WTC11 (cell line): ENCODE data around the gene PGPEP1. TPM values are rescaled to one million over a fixed set of nuclear protein-coding genes. Genes with fewer than 3 reads are reported as not detected.

Experiments
- ATAC-seq: fragments of 200-7000 bp; cut with Tn5 transposase; 2 replicates; pipeline ENCODE4 v1.10.0; 2021; ENCODE audit warnings: mild to moderate bottlenecking, moderate library complexity
- CTCF ChIA-PET: fragments of 300-600 bp; sonication (Branson Sonifier 250); formaldehyde crosslinking; loops from one replicate; lab custom pipeline; 2021; ENCODE audit warnings: antibody characterized with exemption; lab: Charles Lee
- POLR2A ChIA-PET: fragments of 350-600 bp; sonication (Branson Sonifier 250); formaldehyde crosslinking; loops from one replicate; lab custom pipeline; 2021; ENCODE audit warnings: antibody characterized with exemption; lab: Charles Lee
- DNase-seq: peaks from one replicate; pipeline ENCODE4 v3.0.0; 2021; ENCODE audit warnings: low spot score
- H3K27ac Mint-ChIP-seq: 2 replicates; pipeline ENCODE4 v1.8.0; 2021; ENCODE audit warnings: mixed read lengths
- H3K27me3 Mint-ChIP-seq: 2 replicates; pipeline ENCODE4 v1.8.0; 2021; ENCODE audit warnings: low read depth, mild to moderate bottlenecking, moderate library complexity, mixed read lengths
- H3K36me3 Mint-ChIP-seq: 2 replicates; pipeline ENCODE4 v1.8.0; 2021; ENCODE audit warnings: mixed read lengths
- H3K4me1 Mint-ChIP-seq: 2 replicates; pipeline ENCODE4 v1.8.0; 2022; ENCODE audit warnings: mixed read lengths
- H3K4me3 Mint-ChIP-seq: 2 replicates; pipeline ENCODE4 v1.8.0; 2021; ENCODE audit warnings: mild to moderate bottlenecking, moderate library complexity, mixed read lengths
- H3K9me3 Mint-ChIP-seq: 2 replicates; pipeline ENCODE4 v1.8.0; 2021; ENCODE audit warnings: mixed read lengths
- ATF1 ChIP-seq: sonication (generic); formaldehyde crosslinking; IDR thresholded peaks from 2 replicates; pipeline ENCODE4 v1.8.1; 2023; ENCODE audit warnings: mild to moderate bottlenecking, moderate library complexity, missing genetic modification reagents
- CTCF ChIP-seq: fragments of 200-600 bp; IDR thresholded peaks from 2 replicates; pipeline ENCODE4 v1.8.0; 2022; ENCODE audit warnings: antibody characterized with exemption
- FOXK1 ChIP-seq: sonication (generic); formaldehyde crosslinking; IDR thresholded peaks from 2 replicates; pipeline ENCODE4 v1.8.0; 2022; ENCODE audit warnings: mild to moderate bottlenecking, moderate library complexity, missing genetic modification reagents
- FOXP1 ChIP-seq: sonication (generic); formaldehyde crosslinking; IDR thresholded peaks from 2 replicates; pipeline ENCODE4 v1.8.0; 2022; ENCODE audit warnings: missing genetic modification reagents, mild to moderate bottlenecking, moderate library complexity, borderline replicate concordance
- GABPB1 ChIP-seq: sonication (generic); formaldehyde crosslinking; IDR thresholded peaks from 2 replicates; pipeline ENCODE4 v1.8.1; 2023; ENCODE audit warnings: mild to moderate bottlenecking, missing genetic modification reagents
- GRHL2 ChIP-seq: fragments of 250-450 bp; sonication (Bioruptor Pico); IDR thresholded peaks from 2 replicates; pipeline ENCODE4 v1.8.0; 2022; ENCODE audit warnings: mild to moderate bottlenecking, moderate library complexity; ENCODE audit not compliant: insufficient replicate concordance, severe bottlenecking
- MXD4 ChIP-seq: fragments of 250-450 bp; sonication (Bioruptor Pico); IDR thresholded peaks from 2 replicates; pipeline ENCODE4 v1.8.0; 2021; ENCODE audit warnings: mild to moderate bottlenecking, moderate library complexity, borderline replicate concordance
- NR1H2 ChIP-seq: sonication (generic); formaldehyde crosslinking; IDR thresholded peaks from 2 replicates; pipeline ENCODE4 v1.9.0; 2021; ENCODE audit warnings: mild to moderate bottlenecking, moderate library complexity, missing genetic modification reagents
- RELA ChIP-seq: sonication (generic); formaldehyde crosslinking; IDR thresholded peaks from 2 replicates; pipeline ENCODE4 v1.8.1; 2022; ENCODE audit warnings: missing genetic modification reagents, mild to moderate bottlenecking, borderline replicate concordance
- TEAD4 ChIP-seq: sonication (generic); formaldehyde crosslinking; IDR thresholded peaks from 2 replicates; pipeline ENCODE4 v1.8.0; 2022; ENCODE audit warnings: mild to moderate bottlenecking, missing genetic modification reagents
- ZBTB21 ChIP-seq: sonication (generic); formaldehyde crosslinking; IDR thresholded peaks from 2 replicates; pipeline ENCODE4 v1.8.1; 2023; ENCODE audit warnings: mild to moderate bottlenecking, missing genetic modification reagents, borderline replicate concordance
- ZMAT4 ChIP-seq: fragments of 250-450 bp; sonication (Bioruptor Pico); IDR thresholded peaks from 2 replicates; pipeline ENCODE4 v1.9.0; 2021; ENCODE audit warnings: mild to moderate bottlenecking
- ZNF121 ChIP-seq: sonication (generic); formaldehyde crosslinking; IDR thresholded peaks from 2 replicates; pipeline ENCODE4 v1.8.0; 2023; ENCODE audit warnings: missing genetic modification reagents
- ZNF317 ChIP-seq: sonication (generic); formaldehyde crosslinking; IDR thresholded peaks from 2 replicates; pipeline ENCODE4 v1.8.1; 2023; ENCODE audit warnings: low read depth, mild to moderate bottlenecking, moderate library complexity, missing genetic modification reagents, borderline replicate concordance
- ZNF396 ChIP-seq: fragments of 250-450 bp; sonication (Bioruptor Pico); IDR thresholded peaks from 2 replicates; pipeline ENCODE4 v1.8.0; 2021; ENCODE audit warnings: mild to moderate bottlenecking, moderate library complexity, borderline replicate concordance
- ZNF423 ChIP-seq: fragments of 250-450 bp; sonication (Bioruptor Pico); IDR thresholded peaks from 2 replicates; pipeline ENCODE4 v2.1.2; 2022; ENCODE audit warnings: mild to moderate bottlenecking, moderate library complexity
- ZSCAN18 ChIP-seq: fragments of 250-450 bp; sonication (Bioruptor Pico); IDR thresholded peaks from 2 replicates; pipeline ENCODE4 v2.1.2; 2022; ENCODE audit warnings: mild to moderate bottlenecking, moderate library complexity
- total RNA-seq: library from RNA; stranded (reverse); gene quantifications from 3 replicates; pipeline ENCODE4 v1.2.3, GENCODE V29; 2021
- TF ChIP-seq, protein P1 (sequence below): sonication (generic); formaldehyde crosslinking; IDR thresholded peaks from 2 replicates; pipeline ENCODE4 v1.8.1; 2022; ENCODE audit warnings: missing genetic modification reagents, borderline replicate concordance
- TF ChIP-seq, protein P2 (sequence below): sonication (generic); formaldehyde crosslinking; IDR thresholded peaks from 2 replicates; pipeline ENCODE4 v1.8.1; 2023; ENCODE audit warnings: mild to moderate bottlenecking, missing genetic modification reagents

Gene PGPEP1
- total RNA-seq, 1 experiment from 2014 or later = 68.1 TPM

DNA sequence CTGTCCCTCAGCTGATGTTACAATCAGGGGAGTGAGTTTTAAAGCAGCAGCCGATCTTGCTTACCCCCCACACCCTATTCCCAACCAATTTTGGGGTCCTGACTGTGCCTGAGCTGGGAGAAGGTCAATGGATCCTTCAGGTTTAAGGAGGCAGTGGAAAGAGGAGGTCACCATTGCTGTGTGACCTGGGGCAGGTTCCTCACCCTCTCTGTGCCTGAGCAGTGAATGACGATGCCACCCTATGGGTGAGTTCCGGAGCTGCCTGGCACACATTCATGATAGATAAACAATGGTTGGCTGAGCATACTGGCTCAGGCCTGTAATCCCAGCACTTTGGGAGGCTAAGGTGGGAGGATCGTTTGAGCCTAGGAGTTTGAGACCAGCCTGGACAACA, 38.7 kb upstream of the PGPEP1 start:
- Mint-ChIP-seq H3K27me3 (no peaks in the 10 kb centered on the region; the same call in 1 of the 2 replicates), H3K4me1 (peaks cover 34% of the 10 kb centered on the region), H3K36me3 (peaks cover 5% of the 10 kb centered on the region), H3K9me3 (no peaks in the 10 kb centered on the region), H3K27ac (no peak overlapping the region), H3K4me3 (no peak overlapping the region)
- ChIA-PET CTCF (interaction anchor here (0.9 to 5.4 kb wide), 4 partner anchors 9 to 93 kb away, joined by 3 to 82 read pairs (median 8); no protein-coding TSS in a partner anchor), POLR2A (interaction anchor here (1.1 to 3.1 kb wide), 2 partner anchors 9 to 21 kb away, joined by 4 to 14 read pairs; partner anchors contain the start of gene JUND)
- DNase-seq (no peak), ATAC-seq (no peak)
- TF ChIP-seq, protein P1, sequence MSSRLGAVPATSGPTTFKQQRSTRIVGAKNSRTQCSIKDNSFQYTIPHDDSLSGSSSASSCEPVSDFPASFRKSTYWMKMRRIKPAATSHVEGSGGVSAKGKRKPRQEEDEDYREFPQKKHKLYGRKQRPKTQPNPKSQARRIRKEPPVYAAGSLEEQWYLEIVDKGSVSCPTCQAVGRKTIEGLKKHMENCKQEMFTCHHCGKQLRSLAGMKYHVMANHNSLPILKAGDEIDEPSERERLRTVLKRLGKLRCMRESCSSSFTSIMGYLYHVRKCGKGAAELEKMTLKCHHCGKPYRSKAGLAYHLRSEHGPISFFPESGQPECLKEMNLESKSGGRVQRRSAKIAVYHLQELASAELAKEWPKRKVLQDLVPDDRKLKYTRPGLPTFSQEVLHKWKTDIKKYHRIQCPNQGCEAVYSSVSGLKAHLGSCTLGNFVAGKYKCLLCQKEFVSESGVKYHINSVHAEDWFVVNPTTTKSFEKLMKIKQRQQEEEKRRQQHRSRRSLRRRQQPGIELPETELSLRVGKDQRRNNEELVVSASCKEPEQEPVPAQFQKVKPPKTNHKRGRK (CRISPR knock-in tag) = no peak
- TF ChIP-seq ZNF121 (CRISPR knock-in tag) = peak; percentile 90

DNA sequence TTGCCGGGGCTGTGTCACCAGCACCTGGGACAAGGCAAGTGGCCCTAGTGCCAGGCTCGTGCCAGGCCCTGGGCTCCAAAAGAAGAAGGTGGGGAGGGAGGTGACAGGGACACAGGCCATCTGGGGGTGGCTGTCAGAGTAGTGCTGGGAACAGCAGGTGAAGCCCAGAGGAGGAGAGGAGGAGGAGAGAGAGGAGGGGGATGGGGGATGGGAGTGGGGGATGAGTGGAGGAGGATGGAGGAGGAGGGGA, 36.3 kb upstream of the PGPEP1 start:
- Mint-ChIP-seq H3K27ac (peak overlapping the region; percentile 96), H3K4me1 (peaks cover 39% of the 10 kb centered on the region), H3K27me3 (no peaks in the 10 kb centered on the region), H3K4me3 (peak overlapping the region; percentile 59), H3K9me3 (no peaks in the 10 kb centered on the region), H3K36me3 (peaks cover 14% of the 10 kb centered on the region)
- ATAC-seq (peak; percentile 8), DNase-seq (no peak)
- CTCF ChIA-PET = interaction anchor here (0.7 to 5.4 kb wide), 9 partner anchors 11 to 106 kb away, joined by 3 to 82 read pairs (median 4); partner anchors contain the start of genes JUND and LSM4
- TF ChIP-seq, protein P2, sequence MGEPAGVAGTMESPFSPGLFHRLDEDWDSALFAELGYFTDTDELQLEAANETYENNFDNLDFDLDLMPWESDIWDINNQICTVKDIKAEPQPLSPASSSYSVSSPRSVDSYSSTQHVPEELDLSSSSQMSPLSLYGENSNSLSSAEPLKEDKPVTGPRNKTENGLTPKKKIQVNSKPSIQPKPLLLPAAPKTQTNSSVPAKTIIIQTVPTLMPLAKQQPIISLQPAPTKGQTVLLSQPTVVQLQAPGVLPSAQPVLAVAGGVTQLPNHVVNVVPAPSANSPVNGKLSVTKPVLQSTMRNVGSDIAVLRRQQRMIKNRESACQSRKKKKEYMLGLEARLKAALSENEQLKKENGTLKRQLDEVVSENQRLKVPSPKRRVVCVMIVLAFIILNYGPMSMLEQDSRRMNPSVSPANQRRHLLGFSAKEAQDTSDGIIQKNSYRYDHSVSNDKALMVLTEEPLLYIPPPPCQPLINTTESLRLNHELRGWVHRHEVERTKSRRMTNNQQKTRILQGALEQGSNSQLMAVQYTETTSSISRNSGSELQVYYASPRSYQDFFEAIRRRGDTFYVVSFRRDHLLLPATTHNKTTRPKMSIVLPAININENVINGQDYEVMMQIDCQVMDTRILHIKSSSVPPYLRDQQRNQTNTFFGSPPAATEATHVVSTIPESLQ (CRISPR knock-in tag) = no peak
- TF ChIP-seq GRHL2 (CRISPR knock-in tag) (no peak), ZSCAN18 (CRISPR knock-in tag) (no peak), ZNF423 (CRISPR knock-in tag) (no peak), TEAD4 (CRISPR knock-in tag) (no peak), FOXP1 (CRISPR knock-in tag) (no peak), ATF1 (no peak), ZNF396 (CRISPR knock-in tag) (no peak), ZBTB21 (no peak), CTCF (no peak), NR1H2 (no peak), RELA (no peak), FOXK1 (CRISPR knock-in tag) (no peak), ZMAT4 (no peak), MXD4 (CRISPR knock-in tag) (no peak), ZNF317 (CRISPR knock-in tag) (no peak), GABPB1 (CRISPR knock-in tag) (no peak)
- POLR2A ChIA-PET = interaction anchor here (1.0 to 2.6 kb wide), 6 partner anchors 10 to 28 kb away, joined by 4 to 29 read pairs (median 8); partner anchors contain the start of genes JUND and LSM4
